Hepatocyte (in vitro differentiated cells): ENCODE measurements around the gene GABRA4.

Source experiments
- EZH2 ChIP-seq: fragments of 200-600 bp; sonication (generic); IDR thresholded peaks from 2 replicates; pipeline ENCODE4 v1.6.1; 2016; ENCODE audit warnings: antibody characterized with exemption, mild to moderate bottlenecking, borderline replicate concordance
- EZH2phosphoT487 ChIP-seq: fragments of 200-600 bp; sonication (generic); IDR thresholded peaks from one replicate; pipeline ENCODE4 v1.6.1; 2018; ENCODE audit warnings: antibody characterized with exemption, mild to moderate bottlenecking, low read depth, moderate library complexity; ENCODE audit not compliant: unreplicated experiment, severe bottlenecking
- TF ChIP-seq, protein P1 (sequence below): fragments of 200-600 bp; sonication (generic); IDR thresholded peaks from 2 replicates; pipeline ENCODE4 v1.5.1; 2016; ENCODE audit warnings: antibody characterized with exemption, mild to moderate bottlenecking; ENCODE audit not compliant: poor library complexity

- TF ChIP-seq EZH2 (no peak), EZH2phosphoT487 (no peak)
- TF ChIP-seq, protein P1, sequence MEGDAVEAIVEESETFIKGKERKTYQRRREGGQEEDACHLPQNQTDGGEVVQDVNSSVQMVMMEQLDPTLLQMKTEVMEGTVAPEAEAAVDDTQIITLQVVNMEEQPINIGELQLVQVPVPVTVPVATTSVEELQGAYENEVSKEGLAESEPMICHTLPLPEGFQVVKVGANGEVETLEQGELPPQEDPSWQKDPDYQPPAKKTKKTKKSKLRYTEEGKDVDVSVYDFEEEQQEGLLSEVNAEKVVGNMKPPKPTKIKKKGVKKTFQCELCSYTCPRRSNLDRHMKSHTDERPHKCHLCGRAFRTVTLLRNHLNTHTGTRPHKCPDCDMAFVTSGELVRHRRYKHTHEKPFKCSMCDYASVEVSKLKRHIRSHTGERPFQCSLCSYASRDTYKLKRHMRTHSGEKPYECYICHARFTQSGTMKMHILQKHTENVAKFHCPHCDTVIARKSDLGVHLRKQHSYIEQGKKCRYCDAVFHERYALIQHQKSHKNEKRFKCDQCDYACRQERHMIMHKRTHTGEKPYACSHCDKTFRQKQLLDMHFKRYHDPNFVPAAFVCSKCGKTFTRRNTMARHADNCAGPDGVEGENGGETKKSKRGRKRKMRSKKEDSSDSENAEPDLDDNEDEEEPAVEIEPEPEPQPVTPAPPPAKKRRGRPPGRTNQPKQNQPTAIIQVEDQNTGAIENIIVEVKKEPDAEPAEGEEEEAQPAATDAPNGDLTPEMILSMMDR, result no peak
Observed at GRCh38 chr4:46909078-46909477, 84.3 kb downstream of the GABRA4 start, which contains the start of gene COX7B2.
